ENCODE results near the gene GPR152.

Gene GPR152

DNA sequence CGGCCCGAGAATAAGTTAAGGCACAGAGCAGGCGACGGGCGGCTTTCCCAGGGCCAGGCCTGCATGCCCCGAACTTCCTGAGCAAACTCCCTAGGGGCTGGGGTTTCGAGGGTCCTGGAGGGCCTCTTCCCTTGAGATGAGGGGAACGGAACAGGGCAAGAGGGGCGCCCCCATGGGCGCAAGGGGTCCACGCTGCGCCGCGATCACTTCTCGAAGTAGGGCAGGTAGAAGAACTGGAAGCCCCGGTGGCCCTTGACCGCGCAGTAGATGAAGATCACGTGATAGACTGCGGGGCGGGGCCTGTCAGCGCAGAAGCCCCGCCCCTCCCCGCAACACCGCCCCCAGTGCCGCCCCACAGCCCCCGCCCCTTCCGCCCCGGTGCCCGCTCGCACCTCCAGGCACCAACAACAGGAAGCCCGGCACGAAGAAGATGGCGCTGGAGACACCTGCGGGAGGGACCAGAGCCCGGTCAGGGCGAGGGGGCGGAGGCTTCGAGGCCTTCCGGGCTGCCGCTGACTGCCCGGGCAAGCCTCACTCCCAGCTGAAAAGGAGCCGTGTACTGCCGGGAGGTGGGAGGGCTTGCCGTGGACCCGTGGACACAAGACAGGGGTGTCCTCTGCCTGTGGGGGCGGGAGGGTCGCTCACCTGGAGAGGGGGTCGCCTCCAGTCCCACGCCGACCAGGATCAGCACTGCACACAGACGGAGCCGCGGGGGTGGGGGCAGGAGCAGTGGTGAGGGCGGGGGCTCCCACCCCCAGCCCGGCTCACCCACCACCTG is 12.1 kb upstream of the GPR152 start:
- in situ Hi-C loops (cut with MboI; ENCODE audit: low sequenced_read_pairs, unreplicated experiment): no loop called here
- TF ChIP-seq, protein P1, sequence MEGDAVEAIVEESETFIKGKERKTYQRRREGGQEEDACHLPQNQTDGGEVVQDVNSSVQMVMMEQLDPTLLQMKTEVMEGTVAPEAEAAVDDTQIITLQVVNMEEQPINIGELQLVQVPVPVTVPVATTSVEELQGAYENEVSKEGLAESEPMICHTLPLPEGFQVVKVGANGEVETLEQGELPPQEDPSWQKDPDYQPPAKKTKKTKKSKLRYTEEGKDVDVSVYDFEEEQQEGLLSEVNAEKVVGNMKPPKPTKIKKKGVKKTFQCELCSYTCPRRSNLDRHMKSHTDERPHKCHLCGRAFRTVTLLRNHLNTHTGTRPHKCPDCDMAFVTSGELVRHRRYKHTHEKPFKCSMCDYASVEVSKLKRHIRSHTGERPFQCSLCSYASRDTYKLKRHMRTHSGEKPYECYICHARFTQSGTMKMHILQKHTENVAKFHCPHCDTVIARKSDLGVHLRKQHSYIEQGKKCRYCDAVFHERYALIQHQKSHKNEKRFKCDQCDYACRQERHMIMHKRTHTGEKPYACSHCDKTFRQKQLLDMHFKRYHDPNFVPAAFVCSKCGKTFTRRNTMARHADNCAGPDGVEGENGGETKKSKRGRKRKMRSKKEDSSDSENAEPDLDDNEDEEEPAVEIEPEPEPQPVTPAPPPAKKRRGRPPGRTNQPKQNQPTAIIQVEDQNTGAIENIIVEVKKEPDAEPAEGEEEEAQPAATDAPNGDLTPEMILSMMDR (IDR thresholded peaks at IDR 0.05; ENCODE audit: borderline replicate concordance, control extremely low read depth, extremely low read depth, insufficient read depth, missing control alignments): no peak
- DNase-seq (ENCODE audit: low spot score): peak; percentile 96

DNA sequence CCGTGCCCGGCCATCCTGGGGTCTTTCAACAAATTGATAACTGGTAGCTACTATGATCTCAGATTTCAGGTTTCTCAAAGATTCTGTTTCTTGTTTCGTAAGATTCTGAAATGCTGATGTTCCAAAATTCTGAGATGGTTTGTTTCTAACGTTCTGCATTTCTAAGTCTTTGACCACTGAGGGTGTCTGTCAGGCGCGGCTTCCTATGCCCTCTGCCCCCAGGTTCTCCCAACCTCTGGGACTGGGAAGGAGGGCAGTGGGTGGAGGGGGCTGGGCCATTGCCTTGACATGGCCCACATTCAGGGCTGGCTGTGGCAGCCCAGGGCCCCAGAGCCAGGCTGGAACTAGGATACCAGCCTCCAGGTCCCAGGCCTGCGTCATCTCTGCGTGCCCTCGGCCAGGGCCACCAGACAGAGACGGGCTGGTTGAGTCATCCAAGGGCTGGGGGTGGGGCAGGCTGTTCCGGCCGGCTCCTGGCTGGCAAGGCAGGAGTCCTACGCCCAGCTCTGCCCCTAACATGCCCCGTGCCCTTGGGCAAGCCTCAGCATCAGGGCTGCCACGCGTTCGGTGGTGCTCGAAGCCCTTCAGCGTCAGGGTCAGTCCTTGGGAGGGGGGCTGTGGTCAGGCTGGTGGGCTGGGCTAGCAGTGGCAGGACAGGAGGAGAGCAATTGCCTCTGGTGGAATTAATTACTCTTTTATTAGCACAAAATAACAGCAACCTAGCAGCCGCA is 11.3 kb upstream of the GPR152 start:
- in situ Hi-C loops (cut with MboI; ENCODE audit: low sequenced_read_pairs, unreplicated experiment): no loop called here
- no peak for DNase-seq (ENCODE audit: low spot score)
- TF ChIP-seq, protein P1 (IDR thresholded peaks at IDR 0.05; ENCODE audit: borderline replicate concordance, control extremely low read depth, extremely low read depth, insufficient read depth, missing control alignments): no peak

DNA sequence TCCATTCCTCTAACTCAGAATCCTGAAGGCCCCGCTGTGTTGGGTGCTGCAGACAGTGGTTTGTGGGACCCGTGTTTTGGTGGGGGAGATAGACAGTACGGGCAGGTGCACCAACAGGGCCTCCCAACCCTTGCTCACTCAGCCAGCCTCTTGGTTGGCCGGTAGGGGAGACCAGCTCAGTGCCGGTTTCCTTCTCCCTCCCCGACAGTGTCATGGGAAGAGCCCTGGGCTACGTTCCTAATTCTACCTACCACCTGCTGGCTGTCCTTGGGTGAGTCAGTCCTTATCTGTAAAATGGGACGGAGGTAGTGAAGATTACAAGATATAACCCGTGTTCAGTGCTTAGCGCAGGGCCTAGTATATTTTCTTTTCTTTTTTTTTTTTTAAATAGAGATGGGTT is 10.7 kb upstream of the GPR152 start:
- TF ChIP-seq, protein P1 (IDR thresholded peaks at IDR 0.05; ENCODE audit: borderline replicate concordance, control extremely low read depth, extremely low read depth, insufficient read depth, missing control alignments): no peak
- DNase-seq (ENCODE audit: low spot score): no peak
- in situ Hi-C loops (cut with MboI; ENCODE audit: low sequenced_read_pairs, unreplicated experiment): no loop called here

DNA sequence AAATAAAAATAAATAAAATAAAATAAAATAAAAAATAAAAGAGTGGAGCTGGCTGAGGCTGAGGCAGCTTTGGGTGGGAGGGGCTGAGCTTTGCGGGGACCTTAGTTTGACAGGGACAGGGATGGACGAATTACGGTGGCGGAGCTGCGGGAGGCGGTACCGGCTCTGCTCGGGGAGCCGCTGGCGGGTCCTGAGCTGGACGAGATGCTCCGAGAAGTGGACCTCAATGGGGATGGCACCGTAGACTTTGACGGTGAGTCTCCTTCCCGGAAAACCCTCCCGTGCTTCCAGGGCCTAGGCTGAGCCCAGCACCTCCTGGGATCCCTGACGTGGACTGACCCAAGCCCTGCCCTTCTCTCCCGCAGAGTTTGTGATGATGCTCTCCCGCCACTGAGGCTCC is 5.7 kb upstream of the GPR152 start:
- in situ Hi-C loops (cut with MboI; ENCODE audit: low sequenced_read_pairs, unreplicated experiment): no loop called here
- TF ChIP-seq, protein P1 (IDR thresholded peaks at IDR 0.05; ENCODE audit: borderline replicate concordance, control extremely low read depth, extremely low read depth, insufficient read depth, missing control alignments): no peak
- no peak for DNase-seq (ENCODE audit: low spot score)

DNA sequence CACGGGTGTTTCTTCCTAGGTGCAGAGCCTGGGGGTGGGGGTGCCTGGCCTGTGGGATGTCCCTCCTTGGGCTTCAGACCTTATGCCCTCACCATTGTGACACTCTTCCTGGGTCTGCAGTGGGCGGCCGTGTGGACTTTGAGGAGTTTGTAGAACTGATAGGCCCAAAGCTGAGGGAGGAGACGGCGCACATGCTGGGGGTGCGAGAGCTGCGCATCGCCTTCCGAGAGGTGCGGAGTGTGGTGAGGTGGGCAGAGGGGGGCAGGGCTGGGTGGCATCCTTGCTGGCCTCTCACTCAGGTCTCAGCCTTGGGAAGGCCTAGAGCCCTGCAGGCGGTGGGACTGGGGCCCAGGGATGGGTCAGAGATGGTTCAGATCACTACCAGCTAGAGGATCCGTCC is 4.9 kb upstream of the GPR152 start:
- in situ Hi-C loops (cut with MboI; ENCODE audit: low sequenced_read_pairs, unreplicated experiment): no loop called here
- TF ChIP-seq, protein P1 (IDR thresholded peaks at IDR 0.05; ENCODE audit: borderline replicate concordance, control extremely low read depth, extremely low read depth, insufficient read depth, missing control alignments): no peak

DNA sequence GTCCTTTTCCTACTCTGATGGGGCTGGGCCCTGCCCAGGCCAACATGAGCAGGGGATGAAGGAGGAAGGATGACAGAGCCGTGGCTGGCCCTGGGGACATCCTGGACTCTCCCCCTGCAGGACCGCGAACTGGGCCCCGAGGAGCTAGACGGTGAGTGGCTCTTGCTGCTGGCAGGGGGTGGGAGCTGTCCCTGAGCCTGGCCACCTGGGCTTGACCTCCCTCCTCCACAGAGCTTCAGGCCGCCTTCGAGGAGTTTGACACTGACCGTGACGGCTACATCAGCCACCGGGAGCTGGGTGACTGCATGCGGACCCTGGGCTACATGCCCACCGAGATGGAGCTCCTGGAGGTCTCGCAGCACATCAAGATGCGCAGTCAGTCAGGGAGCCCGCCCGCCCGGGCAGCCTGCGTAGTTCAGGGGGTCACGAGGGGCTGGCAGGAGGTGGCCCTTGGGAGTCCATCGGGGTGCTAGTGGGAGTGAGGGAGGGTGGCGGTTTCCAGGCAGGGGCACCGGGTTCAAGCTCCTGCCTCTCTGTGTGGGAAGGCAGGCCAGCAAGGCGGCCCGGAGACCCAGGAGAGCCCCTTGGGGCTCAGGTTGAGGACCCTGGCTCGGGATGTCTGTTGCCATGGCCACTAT is 3.7 kb upstream of the GPR152 start:
- no peak for DNase-seq (ENCODE audit: low spot score)
- in situ Hi-C loops (cut with MboI; ENCODE audit: low sequenced_read_pairs, unreplicated experiment): no loop called here
- TF ChIP-seq, protein P1 (IDR thresholded peaks at IDR 0.05; ENCODE audit: borderline replicate concordance, control extremely low read depth, extremely low read depth, insufficient read depth, missing control alignments): no peak

More for the DNA sequence above, 4.9 kb upstream of the GPR152 start:
- DNase-seq (ENCODE audit: low spot score): no peak
